Uterus (tissue), 2 donors: ENCODE measurements around the gene ASPDH.

Source experiments
- CTCF ChIP-seq, 4 experiments: fragments of 200-600 bp in 2 of 4; fragments of 450-650 bp in 2 of 4; sonication (generic) in 2 of 4; IDR thresholded peaks; one replicate each; pipeline ENCODE4 v1.5.1; 2016 to 2019; ENCODE audit warnings: antibody characterized with exemption in 4 of 4, mild to moderate bottlenecking in 2 of 4, moderate library complexity in 1 of 4
- POLR2A ChIP-seq, 2 donors: fragments of 450-650 bp; IDR thresholded peaks; one replicate each; pipeline ENCODE4 v1.6.1; 2016; ENCODE audit warnings: antibody characterized with exemption in 2 of 2, mild to moderate bottlenecking in 1 of 2, moderate library complexity in 1 of 2

GRCh38 chr19:50553134-50553703 lies 39.5 kb upstream of the ASPDH start:
- TF ChIP-seq CTCF (IDR thresholded peaks at IDR 0.05) (no peak), POLR2A (IDR thresholded peaks at IDR 0.05) (no peak)
